ENCODE results near the gene UBAC1.

UBAC1 gene

GRCh38 chr9:135965124-135965756 is 4.1 kb upstream of the UBAC1 start:
- TF ChIP-seq REST (IDR thresholded peaks at IDR 0.05; ENCODE audit: insufficient read depth in 1 of 2, low read depth in 2 of 2, low read length in 2 of 2) (no peak), FOXP2 (optimal IDR thresholded peaks at IDR 0.05; ENCODE audit: borderline replicate concordance, extremely low read depth, extremely low read length, insufficient read depth) (no peak), TAF1 (IDR thresholded peaks at IDR 0.05; ENCODE audit: borderline replicate concordance, insufficient read depth, low read length) (no peak), POLR2AphosphoS5 (IDR thresholded peaks at IDR 0.05; ENCODE audit: low read depth, low read length) (no peak), SIN3A (IDR thresholded peaks at IDR 0.05; ENCODE audit: borderline replicate concordance, insufficient read depth, low read length) (no peak)

GRCh38 chr9:135963938-135964337 is 2.8 kb upstream of the UBAC1 start:
- TF ChIP-seq FOXP2 (optimal IDR thresholded peaks at IDR 0.05; ENCODE audit: borderline replicate concordance, extremely low read depth, extremely low read length, insufficient read depth) (no peak), POLR2AphosphoS5 (IDR thresholded peaks at IDR 0.05; ENCODE audit: low read depth, low read length) (no peak), REST (IDR thresholded peaks at IDR 0.05; ENCODE audit: insufficient read depth in 1 of 2, low read depth in 2 of 2, low read length in 2 of 2) (no peak), TAF1 (IDR thresholded peaks at IDR 0.05; ENCODE audit: borderline replicate concordance, insufficient read depth, low read length) (no peak), SIN3A (IDR thresholded peaks at IDR 0.05; ENCODE audit: borderline replicate concordance, insufficient read depth, low read length) (no peak)

DNA sequence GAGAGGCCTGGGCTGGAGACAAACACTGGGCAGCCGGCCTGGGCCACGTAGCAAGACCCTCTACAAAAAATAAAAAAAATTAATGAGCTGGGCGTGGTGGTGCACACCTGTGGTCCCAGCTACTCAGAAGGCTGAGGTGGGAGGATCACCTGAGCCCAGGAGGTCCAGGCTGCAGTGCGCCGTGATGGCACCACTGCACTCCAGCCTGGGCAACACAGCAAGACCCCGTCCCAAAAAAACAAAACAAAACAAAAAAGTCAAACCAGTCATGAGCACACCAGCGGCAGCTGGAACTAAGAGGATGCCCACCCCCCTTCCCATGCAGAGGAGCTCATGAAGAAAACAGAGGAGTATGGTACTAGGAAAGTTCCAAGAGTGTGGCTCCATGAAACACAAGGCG is 2.2 kb upstream of the UBAC1 start:
- TF ChIP-seq POLR2AphosphoS5 (IDR thresholded peaks at IDR 0.05; ENCODE audit: low read depth, low read length) (no peak), TAF1 (IDR thresholded peaks at IDR 0.05; ENCODE audit: borderline replicate concordance, insufficient read depth, low read length) (no peak), REST (IDR thresholded peaks at IDR 0.05; ENCODE audit: insufficient read depth in 1 of 2, low read depth in 2 of 2, low read length in 2 of 2) (no peak), SIN3A (IDR thresholded peaks at IDR 0.05; ENCODE audit: borderline replicate concordance, insufficient read depth, low read length) (no peak), FOXP2 (optimal IDR thresholded peaks at IDR 0.05; ENCODE audit: borderline replicate concordance, extremely low read depth, extremely low read length, insufficient read depth) (no peak)

DNA sequence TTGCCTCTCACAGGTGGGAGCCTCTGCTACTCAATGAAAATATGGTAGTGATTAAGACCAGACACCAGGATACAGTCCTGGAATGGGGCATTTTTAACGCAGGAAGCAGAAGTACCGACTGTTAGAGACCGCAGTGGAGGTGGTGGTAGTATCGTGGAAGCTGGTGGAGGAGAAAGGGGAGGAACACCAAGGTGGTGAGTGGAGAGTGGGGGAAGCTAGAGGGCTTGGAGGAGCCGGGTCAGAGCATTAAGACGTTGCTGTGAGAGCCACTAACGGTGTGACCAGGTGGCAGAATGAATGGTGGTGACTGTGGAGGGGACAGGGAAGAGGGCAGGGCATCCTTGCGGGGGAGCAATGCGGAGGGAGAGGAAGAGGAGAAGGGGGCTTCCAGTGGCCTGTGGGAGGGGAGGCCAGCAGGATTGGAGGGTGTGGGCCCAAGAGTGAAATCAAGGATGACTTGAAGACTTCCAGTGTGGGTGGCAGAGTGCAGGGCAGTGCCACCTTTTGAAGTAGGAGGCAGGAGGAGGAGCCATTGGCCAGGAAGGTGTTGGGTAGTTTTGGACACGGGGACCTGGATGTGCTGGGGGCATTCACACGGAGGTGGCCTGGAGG is 1.6 kb upstream of the UBAC1 start:
- no peak for TF ChIP-seq REST (IDR thresholded peaks at IDR 0.05; ENCODE audit: insufficient read depth in 1 of 2, low read depth in 2 of 2, low read length in 2 of 2)
- no peak for TF ChIP-seq SIN3A (IDR thresholded peaks at IDR 0.05; ENCODE audit: borderline replicate concordance, insufficient read depth, low read length)
- TF ChIP-seq TAF1 (IDR thresholded peaks at IDR 0.05; ENCODE audit: borderline replicate concordance, insufficient read depth, low read length), result no peak
- TF ChIP-seq FOXP2 (optimal IDR thresholded peaks at IDR 0.05; ENCODE audit: borderline replicate concordance, extremely low read depth, extremely low read length, insufficient read depth), result no peak
- no peak for TF ChIP-seq POLR2AphosphoS5 (IDR thresholded peaks at IDR 0.05; ENCODE audit: low read depth, low read length)

Measured in PFSK-1 (cell line).